K562 (cell line): Measurements from ENCODE around the gene CSNK1G1. TPM values are rescaled to one million over a fixed set of nuclear protein-coding genes. Genes with fewer than 3 reads are reported as not detected.

ENCODE experiments used
- ELF2 ChIP-seq: fragments of 250-450 bp; sonication (Bioruptor Pico); IDR thresholded peaks from 2 replicates; pipeline ENCODE4 v1.5.0; 2021; ENCODE audit warnings: mild to moderate bottlenecking
- HDAC8 ChIP-seq: fragments of 450-650 bp; IDR thresholded peaks from 2 replicates; pipeline ENCODE4 v1.6.1; 2016; ENCODE audit warnings: mild to moderate bottlenecking, missing genetic modification characterization, moderate library complexity, missing compliant biosample characterization
- PCBP2 ChIP-seq: fragments of 200-400 bp; formaldehyde crosslinking; IDR thresholded peaks from 2 replicates; pipeline ENCODE4 v1.6.1; 2018; ENCODE audit warnings: low read length, low read depth, mild to moderate bottlenecking, moderate library complexity; ENCODE audit not compliant: poor library complexity, severe bottlenecking
- POLR3A ChIP-seq: IDR thresholded peaks from 2 replicates; pipeline ENCODE4 v1.6.1; 2011; ENCODE audit warnings: borderline replicate concordance, mild to moderate bottlenecking, moderate library complexity; ENCODE audit not compliant: insufficient read length, insufficient read depth; ENCODE audit errors: extremely low read depth
- ZNF121 ChIP-seq: sonication (generic); formaldehyde crosslinking; conservative IDR thresholded peaks from 2 replicates; pipeline ENCODE4 v1.8.0; 2022; ENCODE audit warnings: missing genetic modification reagents
- ZNF780A ChIP-seq: fragments of 250-450 bp; sonication (Bioruptor Pico); IDR thresholded peaks from 2 replicates; pipeline ENCODE4 v1.5.0; 2021; ENCODE audit warnings: mild to moderate bottlenecking
- polyA plus RNA-seq, 8 experiments: library from polyadenylated mRNA; depleted of rRNA in 4 of 8; stranded (reverse) in 5 of 8; unstranded in 3 of 8; fragments of >200 nt; fragmentation: Nextera tagmentation in 2 of 8; fragmentation: Illumina TruSeq in 1 of 8; extraction: Ambion mirVana in 2 of 8; extraction: Trizol in 1 of 8; gene quantifications; 2 replicates each; pipeline versions ENCODE4 v1.2.1 to v1.2.3, GENCODE V29; 2011 to 2014; ENCODE audit warnings: inconsistent platforms in 1 of 8, missing spikeins in 1 of 8
- total RNA-seq, 7 experiments: library from RNA; depleted of rRNA in 6 of 7; stranded (reverse); fragments of >200 nt in 6 of 7; fragmentation: Illumina TruSeq in 2 of 7; extraction: Trizol in 2 of 7; gene quantifications; 2 replicates each; pipeline versions ENCODE4 v1.2.1 to v1.2.3, GENCODE V29; 2011 to 2021; ENCODE audit warnings: low replicate concordance in 1 of 7
- TF ChIP-seq, protein P1 (sequence below), 3 experiments: IDR thresholded peaks in 2 of 3; conservative IDR thresholded peaks in 1 of 3; 2 replicates each; pipeline ENCODE4 v1.5.1; 2011 to 2012; ENCODE audit warnings: low read length in 3 of 3, mild to moderate bottlenecking in 3 of 3, control low read depth in 2 of 3, improper control_type of control experiment in 1 of 3, inconsistent platforms in 1 of 3, low read depth in 1 of 3, mixed read lengths in 1 of 3, moderate library complexity in 1 of 3; ENCODE audit not compliant: insufficient read depth in 2 of 3
- TF ChIP-seq, protein P2 (sequence below): fragments of 250-450 bp; sonication (Bioruptor Pico); IDR thresholded peaks from 2 replicates; pipeline ENCODE4 v1.5.0; 2021
- TF ChIP-seq, protein P3 (sequence below): fragments of 450-650 bp; IDR thresholded peaks from one replicate; pipeline ENCODE4 v1.6.1; 2018; ENCODE audit warnings: mild to moderate bottlenecking, moderate library complexity; ENCODE audit not compliant: partially characterized antibody
- TF ChIP-seq, protein P4 (sequence below): fragments of 450-650 bp; IDR thresholded peaks from 2 replicates; pipeline ENCODE4 v1.6.1; 2016; ENCODE audit warnings: mild to moderate bottlenecking, moderate library complexity

The CSNK1G1 gene
- total and polyA plus RNA-seq, 9 of the 15 experiments (the other 6 are each of a cell fraction or from before 2014, with no cell fraction given), result 4.5 to 18.5 (median 9.5) TPM

DNA sequence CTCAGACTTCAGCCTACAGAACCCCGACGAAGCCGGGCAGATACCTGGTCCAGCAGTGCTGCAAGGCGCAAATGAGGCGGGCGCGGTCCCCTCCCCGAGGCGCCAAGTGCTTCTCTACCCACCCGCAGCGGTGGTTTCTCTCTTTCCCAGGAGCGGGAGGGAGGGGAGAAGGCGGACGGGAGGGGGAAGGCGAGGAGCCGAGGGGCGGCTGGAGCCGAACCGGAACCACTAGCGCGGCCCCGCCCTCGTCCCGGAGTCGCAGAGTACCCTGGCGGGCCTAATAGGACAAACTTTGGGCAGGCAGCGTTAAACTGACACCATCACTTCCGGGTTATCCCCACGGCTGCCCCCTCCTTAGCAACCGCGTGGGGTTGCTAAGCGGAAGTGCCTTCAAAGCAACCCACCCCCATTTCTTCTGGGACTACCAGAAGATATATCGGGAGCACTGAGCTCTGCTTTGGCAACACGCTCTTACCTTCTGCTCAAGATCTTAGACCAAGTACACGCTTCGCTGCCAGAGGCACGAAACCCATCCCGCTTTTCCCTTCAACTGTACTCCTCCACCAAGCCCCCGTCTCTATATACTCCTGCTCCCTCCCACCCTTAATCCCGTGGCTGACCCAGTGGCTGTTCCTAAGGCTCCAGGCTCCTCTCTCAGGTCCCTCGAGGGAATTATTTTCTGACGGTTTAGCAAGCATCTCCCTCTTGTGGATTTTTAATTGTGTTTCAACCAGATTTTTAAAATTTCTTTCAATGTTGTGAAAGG is at the start of gene CSNK1G1 (continued):
- TF ChIP-seq, protein P1, sequence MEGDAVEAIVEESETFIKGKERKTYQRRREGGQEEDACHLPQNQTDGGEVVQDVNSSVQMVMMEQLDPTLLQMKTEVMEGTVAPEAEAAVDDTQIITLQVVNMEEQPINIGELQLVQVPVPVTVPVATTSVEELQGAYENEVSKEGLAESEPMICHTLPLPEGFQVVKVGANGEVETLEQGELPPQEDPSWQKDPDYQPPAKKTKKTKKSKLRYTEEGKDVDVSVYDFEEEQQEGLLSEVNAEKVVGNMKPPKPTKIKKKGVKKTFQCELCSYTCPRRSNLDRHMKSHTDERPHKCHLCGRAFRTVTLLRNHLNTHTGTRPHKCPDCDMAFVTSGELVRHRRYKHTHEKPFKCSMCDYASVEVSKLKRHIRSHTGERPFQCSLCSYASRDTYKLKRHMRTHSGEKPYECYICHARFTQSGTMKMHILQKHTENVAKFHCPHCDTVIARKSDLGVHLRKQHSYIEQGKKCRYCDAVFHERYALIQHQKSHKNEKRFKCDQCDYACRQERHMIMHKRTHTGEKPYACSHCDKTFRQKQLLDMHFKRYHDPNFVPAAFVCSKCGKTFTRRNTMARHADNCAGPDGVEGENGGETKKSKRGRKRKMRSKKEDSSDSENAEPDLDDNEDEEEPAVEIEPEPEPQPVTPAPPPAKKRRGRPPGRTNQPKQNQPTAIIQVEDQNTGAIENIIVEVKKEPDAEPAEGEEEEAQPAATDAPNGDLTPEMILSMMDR (IDR thresholded peaks at IDR 0.05 in 2 of 3, conservative IDR thresholded peaks at IDR 0.05 in 1 of 3; ENCODE audit: insufficient read depth in 2 of 3, low read depth in 1 of 3, low read length in 3 of 3), result peak; percentile 45 to 92 (median 92); a peak in 4 of 6 replicates
- TF ChIP-seq HDAC8 (tag) (no peak), PCBP2 (no peak), ZNF780A (CRISPR knock-in tag) (no peak), ELF2 (peak; percentile 95), POLR3A (no peak), ZNF121 (no peak)
- TF ChIP-seq, protein P2, sequence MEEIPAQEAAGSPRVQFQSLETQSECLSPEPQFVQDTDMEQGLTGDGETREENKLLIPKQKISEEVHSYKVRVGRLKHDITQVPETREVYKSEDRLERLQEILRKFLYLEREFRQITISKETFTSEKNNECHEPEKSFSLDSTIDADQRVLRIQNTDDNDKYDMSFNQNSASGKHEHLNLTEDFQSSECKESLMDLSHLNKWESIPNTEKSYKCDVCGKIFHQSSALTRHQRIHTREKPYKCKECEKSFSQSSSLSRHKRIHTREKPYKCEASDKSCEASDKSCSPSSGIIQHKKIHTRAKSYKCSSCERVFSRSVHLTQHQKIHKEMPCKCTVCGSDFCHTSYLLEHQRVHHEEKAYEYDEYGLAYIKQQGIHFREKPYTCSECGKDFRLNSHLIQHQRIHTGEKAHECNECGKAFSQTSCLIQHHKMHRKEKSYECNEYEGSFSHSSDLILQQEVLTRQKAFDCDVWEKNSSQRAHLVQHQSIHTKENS (CRISPR knock-in tag), result no peak
- TF ChIP-seq, protein P3, sequence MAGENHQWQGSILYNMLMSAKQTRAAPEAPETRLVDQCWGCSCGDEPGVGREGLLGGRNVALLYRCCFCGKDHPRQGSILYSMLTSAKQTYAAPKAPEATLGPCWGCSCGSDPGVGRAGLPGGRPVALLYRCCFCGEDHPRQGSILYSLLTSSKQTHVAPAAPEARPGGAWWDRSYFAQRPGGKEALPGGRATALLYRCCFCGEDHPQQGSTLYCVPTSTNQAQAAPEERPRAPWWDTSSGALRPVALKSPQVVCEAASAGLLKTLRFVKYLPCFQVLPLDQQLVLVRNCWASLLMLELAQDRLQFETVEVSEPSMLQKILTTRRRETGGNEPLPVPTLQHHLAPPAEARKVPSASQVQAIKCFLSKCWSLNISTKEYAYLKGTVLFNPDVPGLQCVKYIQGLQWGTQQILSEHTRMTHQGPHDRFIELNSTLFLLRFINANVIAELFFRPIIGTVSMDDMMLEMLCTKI, result no peak
- TF ChIP-seq, protein P4, sequence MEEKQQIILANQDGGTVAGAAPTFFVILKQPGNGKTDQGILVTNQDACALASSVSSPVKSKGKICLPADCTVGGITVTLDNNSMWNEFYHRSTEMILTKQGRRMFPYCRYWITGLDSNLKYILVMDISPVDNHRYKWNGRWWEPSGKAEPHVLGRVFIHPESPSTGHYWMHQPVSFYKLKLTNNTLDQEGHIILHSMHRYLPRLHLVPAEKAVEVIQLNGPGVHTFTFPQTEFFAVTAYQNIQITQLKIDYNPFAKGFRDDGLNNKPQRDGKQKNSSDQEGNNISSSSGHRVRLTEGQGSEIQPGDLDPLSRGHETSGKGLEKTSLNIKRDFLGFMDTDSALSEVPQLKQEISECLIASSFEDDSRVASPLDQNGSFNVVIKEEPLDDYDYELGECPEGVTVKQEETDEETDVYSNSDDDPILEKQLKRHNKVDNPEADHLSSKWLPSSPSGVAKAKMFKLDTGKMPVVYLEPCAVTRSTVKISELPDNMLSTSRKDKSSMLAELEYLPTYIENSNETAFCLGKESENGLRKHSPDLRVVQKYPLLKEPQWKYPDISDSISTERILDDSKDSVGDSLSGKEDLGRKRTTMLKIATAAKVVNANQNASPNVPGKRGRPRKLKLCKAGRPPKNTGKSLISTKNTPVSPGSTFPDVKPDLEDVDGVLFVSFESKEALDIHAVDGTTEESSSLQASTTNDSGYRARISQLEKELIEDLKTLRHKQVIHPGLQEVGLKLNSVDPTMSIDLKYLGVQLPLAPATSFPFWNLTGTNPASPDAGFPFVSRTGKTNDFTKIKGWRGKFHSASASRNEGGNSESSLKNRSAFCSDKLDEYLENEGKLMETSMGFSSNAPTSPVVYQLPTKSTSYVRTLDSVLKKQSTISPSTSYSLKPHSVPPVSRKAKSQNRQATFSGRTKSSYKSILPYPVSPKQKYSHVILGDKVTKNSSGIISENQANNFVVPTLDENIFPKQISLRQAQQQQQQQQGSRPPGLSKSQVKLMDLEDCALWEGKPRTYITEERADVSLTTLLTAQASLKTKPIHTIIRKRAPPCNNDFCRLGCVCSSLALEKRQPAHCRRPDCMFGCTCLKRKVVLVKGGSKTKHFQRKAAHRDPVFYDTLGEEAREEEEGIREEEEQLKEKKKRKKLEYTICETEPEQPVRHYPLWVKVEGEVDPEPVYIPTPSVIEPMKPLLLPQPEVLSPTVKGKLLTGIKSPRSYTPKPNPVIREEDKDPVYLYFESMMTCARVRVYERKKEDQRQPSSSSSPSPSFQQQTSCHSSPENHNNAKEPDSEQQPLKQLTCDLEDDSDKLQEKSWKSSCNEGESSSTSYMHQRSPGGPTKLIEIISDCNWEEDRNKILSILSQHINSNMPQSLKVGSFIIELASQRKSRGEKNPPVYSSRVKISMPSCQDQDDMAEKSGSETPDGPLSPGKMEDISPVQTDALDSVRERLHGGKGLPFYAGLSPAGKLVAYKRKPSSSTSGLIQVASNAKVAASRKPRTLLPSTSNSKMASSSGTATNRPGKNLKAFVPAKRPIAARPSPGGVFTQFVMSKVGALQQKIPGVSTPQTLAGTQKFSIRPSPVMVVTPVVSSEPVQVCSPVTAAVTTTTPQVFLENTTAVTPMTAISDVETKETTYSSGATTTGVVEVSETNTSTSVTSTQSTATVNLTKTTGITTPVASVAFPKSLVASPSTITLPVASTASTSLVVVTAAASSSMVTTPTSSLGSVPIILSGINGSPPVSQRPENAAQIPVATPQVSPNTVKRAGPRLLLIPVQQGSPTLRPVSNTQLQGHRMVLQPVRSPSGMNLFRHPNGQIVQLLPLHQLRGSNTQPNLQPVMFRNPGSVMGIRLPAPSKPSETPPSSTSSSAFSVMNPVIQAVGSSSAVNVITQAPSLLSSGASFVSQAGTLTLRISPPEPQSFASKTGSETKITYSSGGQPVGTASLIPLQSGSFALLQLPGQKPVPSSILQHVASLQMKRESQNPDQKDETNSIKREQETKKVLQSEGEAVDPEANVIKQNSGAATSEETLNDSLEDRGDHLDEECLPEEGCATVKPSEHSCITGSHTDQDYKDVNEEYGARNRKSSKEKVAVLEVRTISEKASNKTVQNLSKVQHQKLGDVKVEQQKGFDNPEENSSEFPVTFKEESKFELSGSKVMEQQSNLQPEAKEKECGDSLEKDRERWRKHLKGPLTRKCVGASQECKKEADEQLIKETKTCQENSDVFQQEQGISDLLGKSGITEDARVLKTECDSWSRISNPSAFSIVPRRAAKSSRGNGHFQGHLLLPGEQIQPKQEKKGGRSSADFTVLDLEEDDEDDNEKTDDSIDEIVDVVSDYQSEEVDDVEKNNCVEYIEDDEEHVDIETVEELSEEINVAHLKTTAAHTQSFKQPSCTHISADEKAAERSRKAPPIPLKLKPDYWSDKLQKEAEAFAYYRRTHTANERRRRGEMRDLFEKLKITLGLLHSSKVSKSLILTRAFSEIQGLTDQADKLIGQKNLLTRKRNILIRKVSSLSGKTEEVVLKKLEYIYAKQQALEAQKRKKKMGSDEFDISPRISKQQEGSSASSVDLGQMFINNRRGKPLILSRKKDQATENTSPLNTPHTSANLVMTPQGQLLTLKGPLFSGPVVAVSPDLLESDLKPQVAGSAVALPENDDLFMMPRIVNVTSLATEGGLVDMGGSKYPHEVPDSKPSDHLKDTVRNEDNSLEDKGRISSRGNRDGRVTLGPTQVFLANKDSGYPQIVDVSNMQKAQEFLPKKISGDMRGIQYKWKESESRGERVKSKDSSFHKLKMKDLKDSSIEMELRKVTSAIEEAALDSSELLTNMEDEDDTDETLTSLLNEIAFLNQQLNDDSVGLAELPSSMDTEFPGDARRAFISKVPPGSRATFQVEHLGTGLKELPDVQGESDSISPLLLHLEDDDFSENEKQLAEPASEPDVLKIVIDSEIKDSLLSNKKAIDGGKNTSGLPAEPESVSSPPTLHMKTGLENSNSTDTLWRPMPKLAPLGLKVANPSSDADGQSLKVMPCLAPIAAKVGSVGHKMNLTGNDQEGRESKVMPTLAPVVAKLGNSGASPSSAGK, result no peak
